Measurements from ENCODE around the gene VWA5A.

- TF ChIP-seq CTCF (IDR thresholded peaks at IDR 0.05) (no peak), POLR2A (IDR thresholded peaks at IDR 0.05) (no peak)
Measured at GRCh38 chr11:124120891-124121290, 5.6 kb downstream of the VWA5A start.

Measured in tibial nerve (tissue), 3 donors.